Ovary (tissue), 3 donors: ENCODE results near the gene TCF12.

Source experiments
- EP300 ChIP-seq: sonication (generic); formaldehyde crosslinking; IDR thresholded peaks from one replicate; pipeline ENCODE4 v1.6.1; 2017; ENCODE audit warnings: antibody characterized with exemption
- POLR2A ChIP-seq: fragments of 450-650 bp; IDR thresholded peaks from one replicate; pipeline ENCODE4 v1.6.1; 2017; ENCODE audit warnings: antibody characterized with exemption, mild to moderate bottlenecking, moderate library complexity
- TF ChIP-seq, protein P1 (sequence below), 3 donors: fragments of 450-650 bp in 2 of 3; fragments of 200-600 bp in 1 of 3; IDR thresholded peaks; one replicate each; pipeline versions ENCODE4 v1.5.1 to v1.8.0; 2016 to 2022; ENCODE audit warnings: antibody characterized with exemption in 3 of 3, mild to moderate bottlenecking in 1 of 3
- donor health status: DM: no; HTN: no; CAD: no.

DNA sequence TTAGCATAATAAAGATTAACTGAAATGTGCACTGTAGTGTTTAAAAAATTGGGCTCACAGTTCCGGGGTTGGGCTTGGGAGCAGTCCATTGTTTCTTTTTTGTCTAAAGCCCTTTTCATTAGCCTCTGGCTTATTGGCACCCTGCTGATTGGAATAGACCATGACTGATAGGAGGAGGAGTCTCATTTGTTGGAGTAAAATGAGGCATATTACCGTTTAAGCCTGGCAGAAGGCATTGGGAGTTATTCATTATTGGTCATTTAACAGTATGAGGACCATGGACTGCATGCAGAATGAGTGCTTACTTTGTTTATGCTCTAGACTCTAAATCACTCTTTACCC is 318.8 kb downstream of the TCF12 start:
- TF ChIP-seq, protein P1, sequence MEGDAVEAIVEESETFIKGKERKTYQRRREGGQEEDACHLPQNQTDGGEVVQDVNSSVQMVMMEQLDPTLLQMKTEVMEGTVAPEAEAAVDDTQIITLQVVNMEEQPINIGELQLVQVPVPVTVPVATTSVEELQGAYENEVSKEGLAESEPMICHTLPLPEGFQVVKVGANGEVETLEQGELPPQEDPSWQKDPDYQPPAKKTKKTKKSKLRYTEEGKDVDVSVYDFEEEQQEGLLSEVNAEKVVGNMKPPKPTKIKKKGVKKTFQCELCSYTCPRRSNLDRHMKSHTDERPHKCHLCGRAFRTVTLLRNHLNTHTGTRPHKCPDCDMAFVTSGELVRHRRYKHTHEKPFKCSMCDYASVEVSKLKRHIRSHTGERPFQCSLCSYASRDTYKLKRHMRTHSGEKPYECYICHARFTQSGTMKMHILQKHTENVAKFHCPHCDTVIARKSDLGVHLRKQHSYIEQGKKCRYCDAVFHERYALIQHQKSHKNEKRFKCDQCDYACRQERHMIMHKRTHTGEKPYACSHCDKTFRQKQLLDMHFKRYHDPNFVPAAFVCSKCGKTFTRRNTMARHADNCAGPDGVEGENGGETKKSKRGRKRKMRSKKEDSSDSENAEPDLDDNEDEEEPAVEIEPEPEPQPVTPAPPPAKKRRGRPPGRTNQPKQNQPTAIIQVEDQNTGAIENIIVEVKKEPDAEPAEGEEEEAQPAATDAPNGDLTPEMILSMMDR (IDR thresholded peaks at IDR 0.05), result no peak
- TF ChIP-seq POLR2A (no peak), EP300 (no peak)
